ENCODE measurements around the gene COQ2.

- TF ChIP-seq, protein P1, sequence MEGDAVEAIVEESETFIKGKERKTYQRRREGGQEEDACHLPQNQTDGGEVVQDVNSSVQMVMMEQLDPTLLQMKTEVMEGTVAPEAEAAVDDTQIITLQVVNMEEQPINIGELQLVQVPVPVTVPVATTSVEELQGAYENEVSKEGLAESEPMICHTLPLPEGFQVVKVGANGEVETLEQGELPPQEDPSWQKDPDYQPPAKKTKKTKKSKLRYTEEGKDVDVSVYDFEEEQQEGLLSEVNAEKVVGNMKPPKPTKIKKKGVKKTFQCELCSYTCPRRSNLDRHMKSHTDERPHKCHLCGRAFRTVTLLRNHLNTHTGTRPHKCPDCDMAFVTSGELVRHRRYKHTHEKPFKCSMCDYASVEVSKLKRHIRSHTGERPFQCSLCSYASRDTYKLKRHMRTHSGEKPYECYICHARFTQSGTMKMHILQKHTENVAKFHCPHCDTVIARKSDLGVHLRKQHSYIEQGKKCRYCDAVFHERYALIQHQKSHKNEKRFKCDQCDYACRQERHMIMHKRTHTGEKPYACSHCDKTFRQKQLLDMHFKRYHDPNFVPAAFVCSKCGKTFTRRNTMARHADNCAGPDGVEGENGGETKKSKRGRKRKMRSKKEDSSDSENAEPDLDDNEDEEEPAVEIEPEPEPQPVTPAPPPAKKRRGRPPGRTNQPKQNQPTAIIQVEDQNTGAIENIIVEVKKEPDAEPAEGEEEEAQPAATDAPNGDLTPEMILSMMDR (tag by site-specific recombination; IDR thresholded peaks at IDR 0.05) = no peak
- TF ChIP-seq MYNN (tag by site-specific recombination; IDR thresholded peaks at IDR 0.05; ENCODE audit: borderline replicate concordance) = no peak
- TF ChIP-seq, protein P2, sequence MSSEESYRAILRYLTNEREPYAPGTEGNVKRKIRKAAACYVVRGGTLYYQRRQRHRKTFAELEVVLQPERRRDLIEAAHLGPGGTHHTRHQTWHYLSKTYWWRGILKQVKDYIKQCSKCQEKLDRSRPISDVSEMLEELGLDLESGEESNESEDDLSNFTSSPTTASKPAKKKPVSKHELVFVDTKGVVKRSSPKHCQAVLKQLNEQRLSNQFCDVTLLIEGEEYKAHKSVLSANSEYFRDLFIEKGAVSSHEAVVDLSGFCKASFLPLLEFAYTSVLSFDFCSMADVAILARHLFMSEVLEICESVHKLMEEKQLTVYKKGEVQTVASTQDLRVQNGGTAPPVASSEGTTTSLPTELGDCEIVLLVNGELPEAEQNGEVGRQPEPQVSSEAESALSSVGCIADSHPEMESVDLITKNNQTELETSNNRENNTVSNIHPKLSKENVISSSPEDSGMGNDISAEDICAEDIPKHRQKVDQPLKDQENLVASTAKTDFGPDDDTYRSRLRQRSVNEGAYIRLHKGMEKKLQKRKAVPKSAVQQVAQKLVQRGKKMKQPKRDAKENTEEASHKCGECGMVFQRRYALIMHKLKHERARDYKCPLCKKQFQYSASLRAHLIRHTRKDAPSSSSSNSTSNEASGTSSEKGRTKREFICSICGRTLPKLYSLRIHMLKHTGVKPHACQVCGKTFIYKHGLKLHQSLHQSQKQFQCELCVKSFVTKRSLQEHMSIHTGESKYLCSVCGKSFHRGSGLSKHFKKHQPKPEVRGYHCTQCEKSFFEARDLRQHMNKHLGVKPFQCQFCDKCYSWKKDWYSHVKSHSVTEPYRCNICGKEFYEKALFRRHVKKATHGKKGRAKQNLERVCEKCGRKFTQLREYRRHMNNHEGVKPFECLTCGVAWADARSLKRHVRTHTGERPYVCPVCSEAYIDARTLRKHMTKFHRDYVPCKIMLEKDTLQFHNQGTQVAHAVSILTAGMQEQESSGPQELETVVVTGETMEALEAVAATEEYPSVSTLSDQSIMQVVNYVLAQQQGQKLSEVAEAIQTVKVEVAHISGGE (tag by site-specific recombination; conservative IDR thresholded peaks at IDR 0.05; ENCODE audit: low read depth) = no peak
- TF ChIP-seq ZNF707 (tag by site-specific recombination; IDR thresholded peaks at IDR 0.05) = no peak
- TF ChIP-seq ZNF624 (tag by site-specific recombination; IDR thresholded peaks at IDR 0.05) = no peak
- no peak for TF ChIP-seq REST (tag by site-specific recombination; IDR thresholded peaks at IDR 0.05)
- no peak for TF ChIP-seq ZNF10 (tag by site-specific recombination; IDR thresholded peaks at IDR 0.05)
- TF ChIP-seq ZNF350 (tag by site-specific recombination; IDR thresholded peaks at IDR 0.05) = no peak
- TF ChIP-seq ZNF768 (tag by site-specific recombination; IDR thresholded peaks at IDR 0.05) = no peak
- TF ChIP-seq ZNF146 (tag by site-specific recombination; IDR thresholded peaks at IDR 0.05) = no peak
- no peak for TF ChIP-seq YY1 (tag by site-specific recombination; IDR thresholded peaks at IDR 0.05)
Observed at GRCh38 chr4:83268491-83268890, 16.1 kb downstream of the COQ2 start.
